Measurements from ENCODE around the gene HCFC1.

Gene HCFC1

DNA sequence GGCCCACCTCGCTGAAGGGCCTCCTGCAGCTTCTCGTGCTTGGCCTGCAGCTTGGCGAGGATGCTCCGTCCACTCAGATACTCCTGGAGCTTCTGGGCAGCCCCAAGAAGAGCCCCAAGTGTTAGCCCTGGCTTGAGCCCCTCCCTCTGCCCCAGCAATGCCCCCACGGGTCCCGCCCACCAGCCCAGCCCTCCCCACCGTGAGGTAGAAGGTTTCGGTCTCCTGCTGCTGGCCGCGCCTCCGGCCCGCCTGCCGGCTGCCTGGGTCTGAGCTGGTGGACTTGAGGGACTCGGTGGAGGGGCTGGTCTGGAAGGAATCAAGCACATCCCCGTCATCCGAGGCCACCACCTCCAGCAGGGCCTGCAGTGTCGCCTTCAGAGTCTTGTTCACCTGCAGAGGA lies 58.4 kb downstream of the HCFC1 start:
- H3K27me3 ChIP-seq (ENCODE audit: low read depth, low read length), result no peaks in the 10 kb centered on the region
- H3K36me3 ChIP-seq (ENCODE audit: control insufficient read depth in 1 of 2, insufficient read depth in 2 of 2, low read length in 2 of 2), result no peaks in the 10 kb centered on the region

DNA sequence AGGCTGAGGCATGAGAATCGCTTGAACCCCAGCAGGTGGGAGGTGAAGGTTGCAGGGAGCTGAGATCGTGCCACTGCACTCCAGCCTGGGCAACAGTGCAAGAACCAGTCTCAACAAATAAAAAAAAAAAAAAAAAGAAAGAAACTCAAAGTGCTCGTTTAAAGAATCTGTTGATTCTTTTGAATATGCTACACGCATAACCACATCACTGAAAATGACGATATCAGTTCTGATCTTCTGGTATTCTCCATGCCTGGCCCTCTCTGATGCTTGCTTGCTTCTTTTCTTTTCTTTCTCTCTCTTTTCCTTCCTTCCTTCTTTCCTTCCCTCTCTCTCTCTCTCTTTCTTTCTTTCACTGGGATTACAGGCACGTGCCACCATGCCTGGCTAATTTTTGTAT lies 59.8 kb downstream of the HCFC1 start:
- no peaks in the 10 kb centered on the region for H3K27me3 ChIP-seq (ENCODE audit: low read depth, low read length)
- no peaks in the 10 kb centered on the region for H3K9me3 ChIP-seq (ENCODE audit: control insufficient read depth in 1 of 2, low read length in 2 of 2)
- no peak overlapping the region for H3K27ac ChIP-seq (ENCODE audit: low read length)
- no peak overlapping the region for H3K4me3 ChIP-seq (ENCODE audit: low read depth in 1 of 2, low read length in 2 of 2)
- H3K36me3 ChIP-seq (ENCODE audit: control insufficient read depth in 1 of 2, insufficient read depth in 2 of 2, low read length in 2 of 2), result no peaks in the 10 kb centered on the region
- H3K4me1 ChIP-seq (ENCODE audit: control insufficient read depth in 1 of 2, insufficient read depth in 2 of 2, low read length in 2 of 2), result no peaks in the 10 kb centered on the region

More for the DNA sequence above, 58.4 kb downstream of the HCFC1 start:
- Histone ChIP-seq H3K9me3 (ENCODE audit: control insufficient read depth in 1 of 2, low read length in 2 of 2) (no peaks in the 10 kb centered on the region), H3K4me3 (ENCODE audit: low read depth in 1 of 2, low read length in 2 of 2) (no peak overlapping the region), H3K4me1 (ENCODE audit: control insufficient read depth in 1 of 2, insufficient read depth in 2 of 2, low read length in 2 of 2) (no peaks in the 10 kb centered on the region), H3K27ac (ENCODE audit: low read length) (no peak overlapping the region)

GRCh38 chrX:153910446-153910845 lies 61.2 kb downstream of the HCFC1 start:
- Histone ChIP-seq H3K27ac (ENCODE audit: low read length) (no peak overlapping the region), H3K4me3 (ENCODE audit: low read depth in 1 of 2, low read length in 2 of 2) (no peak overlapping the region), H3K9me3 (ENCODE audit: control insufficient read depth in 1 of 2, low read length in 2 of 2) (no peaks in the 10 kb centered on the region), H3K36me3 (ENCODE audit: control insufficient read depth in 1 of 2, insufficient read depth in 2 of 2, low read length in 2 of 2) (no peaks in the 10 kb centered on the region), H3K27me3 (ENCODE audit: low read depth, low read length) (no peaks in the 10 kb centered on the region), H3K4me1 (ENCODE audit: control insufficient read depth in 1 of 2, insufficient read depth in 2 of 2, low read length in 2 of 2) (no peaks in the 10 kb centered on the region)

- Histone ChIP-seq H3K4me3 (ENCODE audit: low read depth in 1 of 2, low read length in 2 of 2) (no peak overlapping the region), H3K36me3 (ENCODE audit: control insufficient read depth in 1 of 2, insufficient read depth in 2 of 2, low read length in 2 of 2) (no peaks in the 10 kb centered on the region), H3K9me3 (ENCODE audit: control insufficient read depth in 1 of 2, low read length in 2 of 2) (no peaks in the 10 kb centered on the region), H3K4me1 (ENCODE audit: control insufficient read depth in 1 of 2, insufficient read depth in 2 of 2, low read length in 2 of 2) (no peaks in the 10 kb centered on the region), H3K27me3 (ENCODE audit: low read depth, low read length) (no peaks in the 10 kb centered on the region), H3K27ac (ENCODE audit: low read length) (no peak overlapping the region)
Measured at GRCh38 chrX:153909980-153910360, 61.6 kb downstream of the HCFC1 start.

DNA sequence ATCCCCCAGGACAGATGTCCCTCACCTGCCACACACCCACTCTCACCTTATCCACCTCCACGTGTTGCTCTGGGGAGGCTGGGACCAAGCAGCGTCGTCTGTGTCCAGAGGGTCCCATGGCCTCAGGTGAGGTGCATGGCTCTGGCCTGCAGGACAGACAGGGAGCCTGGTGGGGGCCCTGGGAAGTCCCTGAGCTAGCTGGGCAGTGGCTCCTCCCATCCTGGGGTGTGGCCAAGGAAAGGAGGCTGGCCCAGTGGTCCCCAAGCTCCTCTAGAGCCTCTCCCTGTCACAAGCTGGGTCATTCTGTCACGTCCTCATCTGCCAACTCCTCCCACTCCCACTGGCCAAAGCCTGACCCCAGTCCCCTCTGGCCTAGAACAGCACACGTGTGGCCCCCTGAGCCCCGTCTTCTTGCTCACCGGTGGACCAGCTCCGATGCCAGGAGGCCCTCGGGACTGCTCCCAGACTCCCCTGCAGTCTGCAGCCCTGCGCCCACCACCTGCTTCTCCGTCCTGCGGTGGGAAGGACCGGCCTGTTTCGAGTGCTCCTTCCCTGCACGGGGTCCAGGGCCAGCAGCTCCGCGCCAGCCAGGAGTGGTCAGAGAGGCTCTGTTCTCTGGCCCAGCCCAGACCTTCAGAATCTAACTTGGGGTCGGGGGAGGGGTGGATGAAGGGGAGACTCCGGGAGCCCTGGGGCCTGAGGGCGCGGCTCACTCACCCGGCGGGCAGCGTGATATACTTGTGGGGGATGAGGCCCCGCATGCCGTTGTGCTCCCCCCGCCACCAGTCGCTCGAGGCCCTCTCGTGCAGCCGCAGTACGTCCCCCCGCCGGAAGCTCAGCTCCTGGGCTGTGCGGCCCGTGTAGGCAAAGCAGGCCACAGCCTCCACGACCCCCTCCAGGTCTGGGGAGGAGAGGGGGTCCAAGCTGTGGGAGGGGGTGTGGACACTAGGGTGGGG lies 62.3 kb downstream of the HCFC1 start:
- Histone ChIP-seq H3K36me3 (ENCODE audit: control insufficient read depth in 1 of 2, insufficient read depth in 2 of 2, low read length in 2 of 2) (no peaks in the 10 kb centered on the region), H3K27ac (ENCODE audit: low read length) (no peak overlapping the region), H3K9me3 (ENCODE audit: control insufficient read depth in 1 of 2, low read length in 2 of 2) (no peaks in the 10 kb centered on the region), H3K4me1 (ENCODE audit: control insufficient read depth in 1 of 2, insufficient read depth in 2 of 2, low read length in 2 of 2) (peaks cover 0 to 4% of the 10 kb centered on the region in 2 donors), H3K27me3 (ENCODE audit: low read depth, low read length) (no peaks in the 10 kb centered on the region), H3K4me3 (ENCODE audit: low read depth in 1 of 2, low read length in 2 of 2) (no peak overlapping the region)

GRCh38 chrX:153908219-153908860 lies 63.3 kb downstream of the HCFC1 start:
- no peaks in the 10 kb centered on the region for H3K27me3 ChIP-seq (ENCODE audit: low read depth, low read length)
- no peaks in the 10 kb centered on the region for H3K9me3 ChIP-seq (ENCODE audit: control insufficient read depth in 1 of 2, low read length in 2 of 2)
- H3K4me1 ChIP-seq (ENCODE audit: control insufficient read depth in 1 of 2, insufficient read depth in 2 of 2, low read length in 2 of 2), result peaks cover 0 to 11% of the 10 kb centered on the region in 2 donors
- H3K27ac ChIP-seq (ENCODE audit: low read length), result no peak overlapping the region
- H3K4me3 ChIP-seq (ENCODE audit: low read depth in 1 of 2, low read length in 2 of 2), result no peak overlapping the region
- H3K36me3 ChIP-seq (ENCODE audit: control insufficient read depth in 1 of 2, insufficient read depth in 2 of 2, low read length in 2 of 2), result no peaks in the 10 kb centered on the region

GRCh38 chrX:153907456-153907855 lies 64.2 kb downstream of the HCFC1 start:
- no peak overlapping the region for H3K27ac ChIP-seq (ENCODE audit: low read length)
- no peaks in the 10 kb centered on the region for H3K36me3 ChIP-seq (ENCODE audit: control insufficient read depth in 1 of 2, insufficient read depth in 2 of 2, low read length in 2 of 2)
- no peaks in the 10 kb centered on the region for H3K9me3 ChIP-seq (ENCODE audit: control insufficient read depth in 1 of 2, low read length in 2 of 2)
- H3K4me1 ChIP-seq (ENCODE audit: control insufficient read depth in 1 of 2, insufficient read depth in 2 of 2, low read length in 2 of 2), result peaks cover 0 to 16% of the 10 kb centered on the region in 2 donors
- no peaks in the 10 kb centered on the region for H3K27me3 ChIP-seq (ENCODE audit: low read depth, low read length)
- H3K4me3 ChIP-seq (ENCODE audit: low read depth in 1 of 2, low read length in 2 of 2), result no peak overlapping the region

DNA sequence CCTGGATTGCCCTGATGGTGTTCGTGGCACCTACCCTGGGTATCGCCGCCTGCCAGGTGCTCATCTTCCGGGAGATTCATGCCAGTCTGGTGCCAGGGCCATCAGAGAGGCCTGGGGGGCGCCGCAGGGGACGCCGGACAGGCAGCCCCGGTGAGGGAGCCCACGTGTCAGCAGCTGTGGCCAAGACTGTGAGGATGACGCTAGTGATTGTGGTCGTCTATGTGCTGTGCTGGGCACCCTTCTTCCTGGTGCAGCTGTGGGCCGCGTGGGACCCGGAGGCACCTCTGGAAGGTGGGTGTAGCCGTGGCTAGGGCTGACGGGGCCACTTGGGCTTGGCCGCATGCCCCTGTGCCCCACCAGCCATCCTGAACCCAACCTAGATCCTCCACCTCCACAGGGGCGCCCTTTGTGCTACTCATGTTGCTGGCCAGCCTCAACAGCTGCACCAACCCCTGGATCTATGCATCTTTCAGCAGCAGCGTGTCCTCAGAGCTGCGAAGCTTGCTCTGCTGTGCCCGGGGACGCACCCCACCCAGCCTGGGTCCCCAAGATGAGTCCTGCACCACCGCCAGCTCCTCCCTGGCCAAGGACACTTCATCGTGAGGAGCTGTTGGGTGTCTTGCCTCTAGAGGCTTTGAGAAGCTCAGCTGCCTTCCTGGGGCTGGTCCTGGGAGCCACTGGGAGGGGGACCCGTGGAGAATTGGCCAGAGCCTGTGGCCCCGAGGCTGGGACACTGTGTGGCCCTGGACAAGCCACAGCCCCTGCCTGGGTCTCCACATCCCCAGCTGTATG lies 65.3 kb downstream of the HCFC1 start:
- Histone ChIP-seq H3K4me1 (ENCODE audit: control insufficient read depth in 1 of 2, insufficient read depth in 2 of 2, low read length in 2 of 2) (peaks cover 0 to 27% of the 10 kb centered on the region in 2 donors), H3K27ac (ENCODE audit: low read length) (no peak overlapping the region), H3K4me3 (ENCODE audit: low read depth in 1 of 2, low read length in 2 of 2) (no peak overlapping the region), H3K9me3 (ENCODE audit: control insufficient read depth in 1 of 2, low read length in 2 of 2) (no peaks in the 10 kb centered on the region), H3K36me3 (ENCODE audit: control insufficient read depth in 1 of 2, insufficient read depth in 2 of 2, low read length in 2 of 2) (no peaks in the 10 kb centered on the region), H3K27me3 (ENCODE audit: low read depth, low read length) (no peaks in the 10 kb centered on the region)

DNA sequence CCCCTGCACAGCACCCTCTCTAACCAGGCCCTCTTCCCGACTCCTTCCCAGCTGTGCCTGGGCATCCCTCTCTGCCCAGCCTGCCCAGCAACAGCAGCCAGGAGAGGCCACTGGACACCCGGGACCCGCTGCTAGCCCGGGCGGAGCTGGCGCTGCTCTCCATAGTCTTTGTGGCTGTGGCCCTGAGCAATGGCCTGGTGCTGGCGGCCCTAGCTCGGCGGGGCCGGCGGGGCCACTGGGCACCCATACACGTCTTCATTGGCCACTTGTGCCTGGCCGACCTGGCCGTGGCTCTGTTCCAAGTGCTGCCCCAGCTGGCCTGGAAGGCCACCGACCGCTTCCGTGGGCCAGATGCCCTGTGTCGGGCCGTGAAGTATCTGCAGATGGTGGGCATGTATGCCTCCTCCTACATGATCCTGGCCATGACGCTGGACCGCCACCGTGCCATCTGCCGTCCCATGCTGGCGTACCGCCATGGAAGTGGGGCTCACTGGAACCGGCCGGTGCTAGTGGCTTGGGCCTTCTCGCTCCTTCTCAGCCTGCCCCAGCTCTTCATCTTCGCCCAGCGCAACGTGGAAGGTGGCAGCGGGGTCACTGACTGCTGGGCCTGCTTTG lies 66.0 kb downstream of the HCFC1 start:
- Histone ChIP-seq H3K4me3 (ENCODE audit: low read depth in 1 of 2, low read length in 2 of 2) (no peak overlapping the region), H3K4me1 (ENCODE audit: control insufficient read depth in 1 of 2, insufficient read depth in 2 of 2, low read length in 2 of 2) (peaks cover 0 to 31% of the 10 kb centered on the region in 2 donors), H3K27me3 (ENCODE audit: low read depth, low read length) (no peaks in the 10 kb centered on the region), H3K27ac (ENCODE audit: low read length) (no peak overlapping the region), H3K9me3 (ENCODE audit: control insufficient read depth in 1 of 2, low read length in 2 of 2) (no peaks in the 10 kb centered on the region), H3K36me3 (ENCODE audit: control insufficient read depth in 1 of 2, insufficient read depth in 2 of 2, low read length in 2 of 2) (no peaks in the 10 kb centered on the region)

GRCh38 chrX:153903991-153904957 lies 67.3 kb downstream of the HCFC1 start, which contains the start of gene AVPR2:
AVPR2 (plus strand) TSS chrX:153904673; CDS start chrX:153905146, 473 bp downstream.
- Histone ChIP-seq H3K4me1 (ENCODE audit: control insufficient read depth in 1 of 2, insufficient read depth in 2 of 2, low read length in 2 of 2) (peaks cover 0 to 31% of the 10 kb centered on the region in 2 donors), H3K9me3 (ENCODE audit: control insufficient read depth in 1 of 2, low read length in 2 of 2) (no peaks in the 10 kb centered on the region), H3K27me3 (ENCODE audit: low read depth, low read length) (no peaks in the 10 kb centered on the region), H3K4me3 (ENCODE audit: low read depth in 1 of 2, low read length in 2 of 2) (no peak within 1 kb of the TSS), H3K27ac (ENCODE audit: low read length) (no peak within 1 kb of the TSS), H3K36me3 (ENCODE audit: control insufficient read depth in 1 of 2, insufficient read depth in 2 of 2, low read length in 2 of 2) (no peaks in the 10 kb centered on the region)

Measured in muscle layer of duodenum (tissue), 2 donors.